Fibroblast of villous mesenchyme (primary cell): ENCODE results near the gene SOD3. TPM values are rescaled to one million over a fixed set of nuclear protein-coding genes. Genes with fewer than 3 reads are reported as not detected.

Experiments
- DNase-seq: peaks from one replicate; pipeline ENCODE4 v3.0.0-alpha.2; 2010; ENCODE audit warnings: low read depth
- H3K4me3 ChIP-seq: 2 replicates; pipeline ENCODE4 v1.5.1; 2011; ENCODE audit warnings: low read depth, mild to moderate bottlenecking, low read length
- CTCF ChIP-seq: IDR thresholded peaks from 2 replicates; pipeline ENCODE4 v1.5.1; 2012; ENCODE audit warnings: low read depth, mild to moderate bottlenecking, low read length; ENCODE audit not compliant: insufficient read depth
- total RNA-seq: library from RNA; depleted of rRNA; stranded (reverse); fragments of >200 nt; gene quantifications from 2 replicates; pipeline ENCODE4 v1.2.3, GENCODE V29; 2012

SOD3 gene
- total RNA-seq, 1 donor: 14.2 TPM

- no peak for DNase-seq
- H3K4me3 ChIP-seq: no peak overlapping the region
- TF ChIP-seq CTCF: no peak
Observed at GRCh38 chr4:24813732-24814131, 18.4 kb downstream of the SOD3 start.

- H3K4me3 ChIP-seq: no peak overlapping the region
- DNase-seq: no peak
- TF ChIP-seq CTCF: no peak
Observed at GRCh38 chr4:24816797-24817196, 21.4 kb downstream of the SOD3 start.

- no peak overlapping the region for H3K4me3 ChIP-seq
- no peak for DNase-seq
- no peak for TF ChIP-seq CTCF
Observed at GRCh38 chr4:24820541-24820940, 25.2 kb downstream of the SOD3 start.

GRCh38 chr4:24824720-24825119 is 29.3 kb downstream of the SOD3 start:
- TF ChIP-seq CTCF: no peak
- no peak for DNase-seq
- H3K4me3 ChIP-seq: no peak overlapping the region

- DNase-seq: no peak
- no peak for TF ChIP-seq CTCF
- no peak overlapping the region for H3K4me3 ChIP-seq
Observed at GRCh38 chr4:24831637-24832036, 36.3 kb downstream of the SOD3 start.

GRCh38 chr4:24835696-24836095 is 40.3 kb downstream of the SOD3 start:
- DNase-seq: no peak
- no peak for TF ChIP-seq CTCF
- H3K4me3 ChIP-seq: no peak overlapping the region

GRCh38 chr4:24836661-24837242 is 41.4 kb downstream of the SOD3 start:
- no peak for DNase-seq
- TF ChIP-seq CTCF: no peak
- H3K4me3 ChIP-seq: no peak overlapping the region
